Naive thymus-derived CD4-positive, alpha-beta T cell (primary cell): ENCODE results near the gene GPC6. TPM values are rescaled to one million over a fixed set of nuclear protein-coding genes. Genes with fewer than 3 reads are reported as not detected.

Source experiments
- ATAC-seq: fragments of 150-1000 bp; cut with Tn5 transposase; 2 replicates; pipeline ENCODE4 v1.10.0; 2021; ENCODE audit warnings: mild to moderate bottlenecking, moderate library complexity
- CTCF ChIA-PET: fragments of 350-600 bp; sonication (Branson Sonifier 250); formaldehyde crosslinking; loops from one replicate; lab custom pipeline; 2021; ENCODE audit warnings: antibody characterized with exemption; lab: Charles Lee
- POLR2A ChIA-PET: fragments of 350-600 bp; sonication (Branson Sonifier 250); formaldehyde crosslinking; loops from one replicate; lab custom pipeline; 2021; ENCODE audit warnings: antibody characterized with exemption, inconsistent platforms; lab: Charles Lee
- DNase-seq, 9 donors: peaks; one replicate each; pipeline versions ENCODE4 v3.0.0 to v3.0.0-alpha.2; 2020 to 2022; ENCODE audit warnings: mixed read lengths in 1 of 9
- H3K27ac ChIP-seq: one replicate; pipeline ENCODE4 v1.7.0; 2013; ENCODE audit warnings: mild to moderate bottlenecking, low read depth, low read length, moderate library complexity
- H3K27me3 ChIP-seq, 2 donors: one replicate each; pipeline ENCODE4 v1.7.0; 2013; ENCODE audit warnings: low read length in 2 of 2, mild to moderate bottlenecking in 2 of 2, moderate library complexity in 2 of 2; ENCODE audit not compliant: control insufficient read depth in 2 of 2, insufficient read depth in 2 of 2
- H3K36me3 ChIP-seq, 3 experiments: 1 replicate in 2 of 3; 2 replicates in 1 of 3; pipeline ENCODE4 v1.7.0; 2013; ENCODE audit warnings: low read length in 3 of 3, mild to moderate bottlenecking in 3 of 3, moderate library complexity in 1 of 3; ENCODE audit not compliant: insufficient read depth in 3 of 3, control insufficient read depth in 2 of 3
- H3K4me1 ChIP-seq, 2 donors: one replicate each; pipeline ENCODE4 v1.7.0; 2013; ENCODE audit warnings: low read length in 2 of 2, mild to moderate bottlenecking in 2 of 2, moderate library complexity in 1 of 2; ENCODE audit not compliant: control insufficient read depth in 2 of 2, insufficient read depth in 2 of 2
- H3K4me3 ChIP-seq: 2 replicates; pipeline ENCODE4 v1.7.0; 2013; ENCODE audit warnings: mild to moderate bottlenecking, low read length
- H3K9me3 ChIP-seq, 3 experiments: 1 replicate in 2 of 3; 2 replicates in 1 of 3; pipeline ENCODE4 v1.7.0; 2013; ENCODE audit warnings: low read length in 3 of 3; ENCODE audit not compliant: control insufficient read depth in 2 of 3
- H3K27ac Mint-ChIP-seq, 9 donors: one replicate each; pipeline ENCODE4 v1.8.0; 2020 to 2022; ENCODE audit warnings: mixed read lengths in 9 of 9, mild to moderate bottlenecking in 8 of 9, moderate library complexity in 5 of 9, inconsistent platforms in 2 of 9
- H3K27me3 Mint-ChIP-seq, 5 donors: one replicate each; pipeline ENCODE4 v1.8.0; 2021 to 2022; ENCODE audit warnings: mixed read lengths in 5 of 5, mild to moderate bottlenecking in 1 of 5
- H3K36me3 Mint-ChIP-seq, 5 donors: one replicate each; pipeline ENCODE4 v1.8.0; 2020 to 2022; ENCODE audit warnings: mixed read lengths in 5 of 5, mild to moderate bottlenecking in 3 of 5, inconsistent platforms in 1 of 5
- H3K4me1 Mint-ChIP-seq, 7 donors: one replicate each; pipeline ENCODE4 v1.8.0; 2020 to 2022; ENCODE audit warnings: mixed read lengths in 7 of 7, mild to moderate bottlenecking in 3 of 7, inconsistent platforms in 1 of 7
- H3K4me3 Mint-ChIP-seq, 10 donors: one replicate each; pipeline ENCODE4 v1.8.0; 2020 to 2022; ENCODE audit warnings: mild to moderate bottlenecking in 10 of 10, mixed read lengths in 10 of 10, moderate library complexity in 6 of 10, inconsistent platforms in 2 of 10
- H3K9me3 Mint-ChIP-seq, 11 donors: one replicate each; pipeline ENCODE4 v1.8.0; 2020 to 2022; ENCODE audit warnings: mixed read lengths in 11 of 11, mild to moderate bottlenecking in 4 of 11, inconsistent platforms in 1 of 11, moderate library complexity in 1 of 11
- intact Hi-C, 2 donors: fragments of 100-400 bp; cut with micrococcal nuclease; formaldehyde crosslinking; loops; one replicate each; pipeline ENCODE4 v1.15.1; 2023
- polyA plus RNA-seq, 2 donors: library from polyadenylated mRNA; unstranded; fragments of 300-500 nt; fragmentation: Illumina TruSeq; gene quantifications; one replicate each; pipeline ENCODE4 v1.2.3, GENCODE V29; 2021
- total RNA-seq, 6 experiments: library from RNA in 5 of 6; stranded (reverse) in 5 of 6; gene quantifications; 1 replicate in 5 of 6; 2 replicates in 1 of 6; pipeline ENCODE4 v1.2.3 and lab custom pipeline; 2021 to 2026

GPC6 gene
- total and polyA plus RNA-seq, 7 experiments from 2014 or later: not detected

DNA sequence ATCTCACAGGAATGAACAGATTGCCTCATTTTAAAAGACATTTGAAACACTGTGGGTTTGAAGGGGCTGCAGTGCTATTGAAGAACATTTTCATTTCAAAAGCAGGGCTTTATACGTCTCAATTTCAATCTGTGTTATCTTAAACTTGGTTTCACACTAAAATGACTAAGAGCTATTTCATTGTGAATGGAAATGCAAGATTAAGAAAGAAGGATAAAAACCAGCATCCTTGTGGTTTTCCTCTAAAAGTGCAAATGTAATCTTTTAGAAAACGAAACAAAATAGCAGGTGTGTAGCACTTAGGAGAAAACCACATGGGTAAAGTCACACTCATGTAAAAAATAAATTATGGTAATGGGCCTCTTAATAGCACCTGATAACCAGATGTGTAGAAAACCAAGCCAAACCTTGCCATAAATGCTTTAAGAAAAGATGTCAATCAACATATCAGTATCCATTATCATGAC, 397.7 kb downstream of the GPC6 start:
- no peak overlapping the region for H3K27ac ChIP-seq
- Mint-ChIP-seq H3K4me1 (no peaks in the 10 kb centered on the region), H3K9me3 (peaks cover 0 to 3% (median 0%) of the 10 kb centered on the region in 11 donors), H3K27ac (no peak overlapping the region), H3K4me3 (no peak overlapping the region), H3K36me3 (no peaks in the 10 kb centered on the region), H3K27me3 (peaks cover 0 to 14% (median 6%) of the 10 kb centered on the region in 5 donors)
- no peaks in the 10 kb centered on the region for H3K4me1 ChIP-seq
- no peaks in the 10 kb centered on the region for H3K27me3 ChIP-seq
- CTCF ChIA-PET: no interaction called here
- intact Hi-C loops: no loop called here
- DNase-seq: no peak
- H3K36me3 ChIP-seq: no peaks in the 10 kb centered on the region
- no peak for ATAC-seq
- no peak overlapping the region for H3K4me3 ChIP-seq
- H3K9me3 ChIP-seq: no peaks in the 10 kb centered on the region
- POLR2A ChIA-PET: no interaction called here

GRCh38 chr13:93625536-93625935, 398.9 kb downstream of the GPC6 start:
- DNase-seq: no peak
- Histone ChIP-seq H3K27me3 (no peaks in the 10 kb centered on the region), H3K4me3 (no peak overlapping the region), H3K36me3 (no peaks in the 10 kb centered on the region), H3K27ac (no peak overlapping the region), H3K9me3 (no peaks in the 10 kb centered on the region), H3K4me1 (no peaks in the 10 kb centered on the region)
- peaks cover 0 to 3% (median 0%) of the 10 kb centered on the region in 11 donors for H3K9me3 Mint-ChIP-seq
- H3K27me3 Mint-ChIP-seq: peaks cover 0 to 14% (median 6%) of the 10 kb centered on the region in 5 donors
- ChIA-PET POLR2A (no interaction called here), CTCF (no interaction called here)
- H3K4me3 Mint-ChIP-seq: no peak overlapping the region
- no peaks in the 10 kb centered on the region for H3K36me3 Mint-ChIP-seq
- intact Hi-C loops: no loop called here
- H3K27ac Mint-ChIP-seq: no peak overlapping the region
- H3K4me1 Mint-ChIP-seq: no peaks in the 10 kb centered on the region
- no peak for ATAC-seq

DNA sequence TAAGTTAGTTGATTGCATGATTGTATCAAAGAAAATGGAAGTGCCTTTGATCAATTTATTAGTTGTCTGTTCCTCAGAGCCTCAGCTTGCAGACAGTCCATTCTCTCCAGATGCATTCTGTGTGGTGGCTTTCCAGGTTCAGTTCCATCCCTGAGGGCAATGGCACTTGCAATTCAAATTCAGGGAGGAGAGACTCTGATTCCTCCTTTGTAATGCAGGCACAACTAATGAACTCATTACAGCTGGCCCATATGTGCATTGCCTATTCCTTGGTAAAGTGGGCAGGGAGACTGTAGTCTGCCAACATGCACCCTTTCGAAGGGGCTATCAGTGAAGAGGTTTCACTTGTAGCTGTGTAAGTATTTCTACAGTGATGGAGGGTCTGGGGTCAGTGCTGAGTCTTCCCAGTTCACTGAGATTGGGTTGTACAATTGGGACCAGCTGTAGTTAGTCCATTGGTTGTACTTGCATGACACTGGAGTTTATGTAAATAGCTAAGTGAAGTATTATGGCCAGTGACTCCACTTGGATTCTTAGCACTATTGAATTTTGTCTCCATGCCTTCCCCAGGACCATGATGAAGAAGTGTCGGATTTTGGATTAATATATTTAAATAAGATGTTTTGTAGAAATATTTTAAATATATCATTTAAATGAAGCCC, 401.7 kb downstream of the GPC6 start:
- Histone ChIP-seq H3K36me3 (no peaks in the 10 kb centered on the region), H3K9me3 (no peaks in the 10 kb centered on the region), H3K4me1 (no peaks in the 10 kb centered on the region), H3K27me3 (no peaks in the 10 kb centered on the region), H3K27ac (no peak overlapping the region), H3K4me3 (no peak overlapping the region)
- Mint-ChIP-seq H3K27me3 (peaks cover 0 to 14% (median 6%) of the 10 kb centered on the region in 5 donors), H3K4me1 (no peaks in the 10 kb centered on the region), H3K27ac (no peak overlapping the region), H3K4me3 (no peak overlapping the region), H3K36me3 (no peaks in the 10 kb centered on the region), H3K9me3 (peaks cover 0 to 5% (median 0%) of the 10 kb centered on the region in 11 donors)
- ChIA-PET CTCF (interaction anchor here (0.5 kb wide), 1 partner anchor 523 kb away, joined by 3 read pairs; no protein-coding TSS in a partner anchor), POLR2A (no interaction called here)
- DNase-seq: no peak
- no peak for ATAC-seq
- intact Hi-C loops: no loop called here

GRCh38 chr13:93635616-93636032, 409.0 kb downstream of the GPC6 start:
- POLR2A ChIA-PET: no interaction called here
- CTCF ChIA-PET: no interaction called here
- Mint-ChIP-seq H3K36me3 (no peaks in the 10 kb centered on the region), H3K27me3 (peaks cover 0 to 6% (median 0%) of the 10 kb centered on the region in 5 donors), H3K4me3 (no peak overlapping the region), H3K27ac (no peak overlapping the region), H3K9me3 (peaks cover 0 to 2% (median 0%) of the 10 kb centered on the region in 11 donors), H3K4me1 (no peaks in the 10 kb centered on the region)
- intact Hi-C loops: no loop called here
- Histone ChIP-seq H3K4me3 (no peak overlapping the region), H3K36me3 (no peaks in the 10 kb centered on the region), H3K9me3 (no peaks in the 10 kb centered on the region), H3K27me3 (no peaks in the 10 kb centered on the region), H3K4me1 (no peaks in the 10 kb centered on the region), H3K27ac (no peak overlapping the region)
- ATAC-seq (no peak), DNase-seq (no peak)

DNA sequence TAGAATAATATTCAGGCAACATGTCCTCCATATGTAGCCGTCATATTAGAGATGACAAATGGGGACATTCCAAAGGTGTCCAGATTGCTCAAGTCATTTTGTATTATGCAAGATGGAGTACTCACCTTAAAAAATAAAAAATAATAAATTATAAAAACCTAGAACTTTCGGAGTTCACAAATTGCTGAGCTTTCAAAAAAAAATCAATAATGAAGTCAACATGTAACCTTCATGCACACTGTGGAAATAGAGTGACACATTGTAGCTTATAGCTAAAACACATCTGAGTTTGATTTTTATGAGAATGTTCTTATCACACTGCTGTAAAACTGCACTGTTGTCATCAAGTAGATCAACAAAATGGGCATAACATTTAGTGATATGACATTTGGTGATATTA, 411.2 kb downstream of the GPC6 start:
- H3K4me1 Mint-ChIP-seq: no peaks in the 10 kb centered on the region
- Histone ChIP-seq H3K27me3 (no peaks in the 10 kb centered on the region), H3K4me1 (no peaks in the 10 kb centered on the region), H3K4me3 (no peak overlapping the region), H3K27ac (no peak overlapping the region), H3K9me3 (no peaks in the 10 kb centered on the region), H3K36me3 (no peaks in the 10 kb centered on the region)
- ATAC-seq (no peak), DNase-seq (no peak)
- peaks cover 0 to 6% (median 0%) of the 10 kb centered on the region in 5 donors for H3K27me3 Mint-ChIP-seq
- H3K4me3 Mint-ChIP-seq: no peak overlapping the region
- ChIA-PET POLR2A (no interaction called here), CTCF (no interaction called here)
- intact Hi-C loops: no loop called here
- peaks cover 0 to 5% (median 0%) of the 10 kb centered on the region in 11 donors for H3K9me3 Mint-ChIP-seq
- no peaks in the 10 kb centered on the region for H3K36me3 Mint-ChIP-seq
- no peak overlapping the region for H3K27ac Mint-ChIP-seq

GRCh38 chr13:93640452-93640851, 413.8 kb downstream of the GPC6 start:
- Mint-ChIP-seq H3K27me3 (peaks cover 0 to 11% (median 0%) of the 10 kb centered on the region in 5 donors), H3K4me3 (no peak overlapping the region), H3K4me1 (no peaks in the 10 kb centered on the region), H3K36me3 (no peaks in the 10 kb centered on the region), H3K27ac (no peak overlapping the region), H3K9me3 (peaks cover 0 to 5% (median 0%) of the 10 kb centered on the region in 11 donors)
- intact Hi-C loops: loop anchor here in 1 of 2 donors (10.0 kb wide), 1 partner anchor 704 kb away; no protein-coding TSS in a partner anchor
- no peak for DNase-seq
- Histone ChIP-seq H3K36me3 (no peaks in the 10 kb centered on the region), H3K9me3 (no peaks in the 10 kb centered on the region), H3K4me3 (no peak overlapping the region), H3K4me1 (no peaks in the 10 kb centered on the region), H3K27ac (no peak overlapping the region), H3K27me3 (no peaks in the 10 kb centered on the region)
- CTCF ChIA-PET: no interaction called here
- ATAC-seq: no peak
- POLR2A ChIA-PET: no interaction called here

- Mint-ChIP-seq H3K4me3 (no peak overlapping the region), H3K36me3 (no peaks in the 10 kb centered on the region), H3K9me3 (peaks cover 0 to 3% (median 0%) of the 10 kb centered on the region in 11 donors), H3K27ac (no peak overlapping the region), H3K4me1 (no peaks in the 10 kb centered on the region), H3K27me3 (peaks cover 0 to 5% (median 0%) of the 10 kb centered on the region in 5 donors)
- Histone ChIP-seq H3K4me3 (no peak overlapping the region), H3K4me1 (no peaks in the 10 kb centered on the region), H3K27me3 (no peaks in the 10 kb centered on the region), H3K36me3 (no peaks in the 10 kb centered on the region), H3K9me3 (no peaks in the 10 kb centered on the region), H3K27ac (no peak overlapping the region)
- ChIA-PET CTCF (no interaction called here), POLR2A (no interaction called here)
- intact Hi-C loops: loop anchor here in 1 of 2 donors (10.0 kb wide), 1 partner anchor 699 kb away; no protein-coding TSS in a partner anchor
- DNase-seq (no peak), ATAC-seq (no peak)
Measured at GRCh38 chr13:93646245-93646644, 419.6 kb downstream of the GPC6 start.
